ENCODE measurements around the gene RTTN.

RTTN gene

DNA sequence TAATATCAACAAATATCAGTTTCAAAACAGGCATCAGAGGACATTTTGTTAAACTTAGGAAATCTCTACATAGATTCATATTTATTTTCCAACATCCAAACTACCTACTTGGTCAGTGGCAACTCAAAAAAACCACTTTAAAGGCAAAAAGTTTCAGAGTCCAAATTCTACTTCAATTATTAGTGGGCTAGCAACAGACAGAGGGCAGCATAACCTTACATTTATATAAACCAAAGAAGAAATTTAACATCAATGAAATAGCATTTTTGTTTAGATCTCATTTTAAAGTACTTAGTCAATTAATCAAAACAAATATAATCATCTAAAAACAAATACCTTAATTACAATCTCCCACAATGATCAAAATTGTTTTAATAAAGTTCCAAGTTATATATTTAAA is 33.3 kb downstream of the RTTN start:
- TF ChIP-seq, protein P1, sequence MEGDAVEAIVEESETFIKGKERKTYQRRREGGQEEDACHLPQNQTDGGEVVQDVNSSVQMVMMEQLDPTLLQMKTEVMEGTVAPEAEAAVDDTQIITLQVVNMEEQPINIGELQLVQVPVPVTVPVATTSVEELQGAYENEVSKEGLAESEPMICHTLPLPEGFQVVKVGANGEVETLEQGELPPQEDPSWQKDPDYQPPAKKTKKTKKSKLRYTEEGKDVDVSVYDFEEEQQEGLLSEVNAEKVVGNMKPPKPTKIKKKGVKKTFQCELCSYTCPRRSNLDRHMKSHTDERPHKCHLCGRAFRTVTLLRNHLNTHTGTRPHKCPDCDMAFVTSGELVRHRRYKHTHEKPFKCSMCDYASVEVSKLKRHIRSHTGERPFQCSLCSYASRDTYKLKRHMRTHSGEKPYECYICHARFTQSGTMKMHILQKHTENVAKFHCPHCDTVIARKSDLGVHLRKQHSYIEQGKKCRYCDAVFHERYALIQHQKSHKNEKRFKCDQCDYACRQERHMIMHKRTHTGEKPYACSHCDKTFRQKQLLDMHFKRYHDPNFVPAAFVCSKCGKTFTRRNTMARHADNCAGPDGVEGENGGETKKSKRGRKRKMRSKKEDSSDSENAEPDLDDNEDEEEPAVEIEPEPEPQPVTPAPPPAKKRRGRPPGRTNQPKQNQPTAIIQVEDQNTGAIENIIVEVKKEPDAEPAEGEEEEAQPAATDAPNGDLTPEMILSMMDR (IDR thresholded peaks at IDR 0.05; ENCODE audit: low read depth, low read length, missing control alignments) = peak; percentile 14
- no peak overlapping the region for H3K4me3 ChIP-seq (replicated peaks; ENCODE audit: low read depth, low read length)
- no peak for DNase-seq (ENCODE audit: extremely low read depth, low read depth)

DNA sequence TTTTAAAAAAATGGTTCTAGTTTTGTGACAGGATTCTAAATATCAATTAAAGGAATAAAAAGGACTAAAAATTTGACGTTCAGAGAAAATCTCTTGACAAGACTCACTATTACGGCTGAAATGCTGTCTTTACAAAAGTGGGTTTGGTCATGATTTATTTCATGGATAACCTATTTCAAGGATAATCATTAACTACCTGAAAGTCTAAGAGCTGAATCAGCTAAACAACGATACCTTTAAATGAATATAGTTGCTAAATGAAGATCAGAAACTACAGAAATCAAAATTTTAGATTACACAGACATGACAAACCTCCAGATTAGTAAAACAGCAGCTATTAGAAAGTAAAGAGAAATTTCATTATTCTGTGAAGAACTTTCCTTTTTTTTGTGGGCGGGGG is 35.7 kb downstream of the RTTN start:
- H3K4me3 ChIP-seq (replicated peaks; ENCODE audit: low read depth, low read length) = no peak overlapping the region
- DNase-seq (ENCODE audit: extremely low read depth, low read depth) = no peak
- TF ChIP-seq, protein P1 (IDR thresholded peaks at IDR 0.05; ENCODE audit: low read depth, low read length, missing control alignments) = no peak

DNA sequence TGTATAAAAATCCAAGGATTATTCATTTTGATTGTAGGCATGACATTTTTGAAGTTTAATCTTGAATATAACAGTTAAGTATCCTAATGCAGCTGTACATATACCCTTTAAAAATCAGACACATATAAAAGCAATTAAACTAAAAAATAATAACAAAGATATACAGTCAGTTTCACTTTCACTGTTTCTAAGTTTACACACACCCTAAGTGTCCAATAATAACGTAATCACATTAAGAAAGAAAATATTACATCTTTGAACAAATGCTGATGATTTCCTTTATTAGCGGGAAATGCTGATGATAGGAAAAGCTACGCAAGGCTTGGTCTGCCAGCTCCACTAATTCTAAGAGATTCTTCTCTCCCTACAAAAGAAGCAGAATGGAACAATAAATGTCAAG is 38.8 kb downstream of the RTTN start:
- H3K4me3 ChIP-seq (replicated peaks; ENCODE audit: low read depth, low read length) = no peak overlapping the region
- no peak for DNase-seq (ENCODE audit: extremely low read depth, low read depth)
- TF ChIP-seq, protein P1 (IDR thresholded peaks at IDR 0.05; ENCODE audit: low read depth, low read length, missing control alignments) = no peak

GRCh38 chr18:70165936-70166335 is 39.6 kb downstream of the RTTN start:
- TF ChIP-seq, protein P1 (IDR thresholded peaks at IDR 0.05; ENCODE audit: low read depth, low read length, missing control alignments) = no peak
- H3K4me3 ChIP-seq (replicated peaks; ENCODE audit: low read depth, low read length) = no peak overlapping the region
- no peak for DNase-seq (ENCODE audit: extremely low read depth, low read depth)

GRCh38 chr18:70160073-70160678 is 45.3 kb downstream of the RTTN start:
- H3K4me3 ChIP-seq (replicated peaks; ENCODE audit: low read depth, low read length) = no peak overlapping the region
- DNase-seq (ENCODE audit: extremely low read depth, low read depth) = no peak
- TF ChIP-seq, protein P1 (IDR thresholded peaks at IDR 0.05; ENCODE audit: low read depth, low read length, missing control alignments) = no peak

- no peak overlapping the region for H3K4me3 ChIP-seq (replicated peaks; ENCODE audit: low read depth, low read length)
- TF ChIP-seq, protein P1 (IDR thresholded peaks at IDR 0.05; ENCODE audit: low read depth, low read length, missing control alignments) = no peak
- no peak for DNase-seq (ENCODE audit: extremely low read depth, low read depth)
These were observed 46.3 kb downstream of the RTTN start for GRCh38 chr18:70158992-70159717.
